Cerebellar nuclear complex (tissue), 1 donor: ENCODE results near the gene GOLGA8Q.
"Not testable (repeated sequence)": the region's sequence is repeated elsewhere in the genome, so short reads cannot be mapped to it uniquely, and the experiment has no call there.

Experiments used
- DNase-seq, 2 experiments: peaks; one replicate each; lab custom pipeline; 2025; lab: John Stamatoyannopoulos, UW

The GOLGA8Q gene, protein sequence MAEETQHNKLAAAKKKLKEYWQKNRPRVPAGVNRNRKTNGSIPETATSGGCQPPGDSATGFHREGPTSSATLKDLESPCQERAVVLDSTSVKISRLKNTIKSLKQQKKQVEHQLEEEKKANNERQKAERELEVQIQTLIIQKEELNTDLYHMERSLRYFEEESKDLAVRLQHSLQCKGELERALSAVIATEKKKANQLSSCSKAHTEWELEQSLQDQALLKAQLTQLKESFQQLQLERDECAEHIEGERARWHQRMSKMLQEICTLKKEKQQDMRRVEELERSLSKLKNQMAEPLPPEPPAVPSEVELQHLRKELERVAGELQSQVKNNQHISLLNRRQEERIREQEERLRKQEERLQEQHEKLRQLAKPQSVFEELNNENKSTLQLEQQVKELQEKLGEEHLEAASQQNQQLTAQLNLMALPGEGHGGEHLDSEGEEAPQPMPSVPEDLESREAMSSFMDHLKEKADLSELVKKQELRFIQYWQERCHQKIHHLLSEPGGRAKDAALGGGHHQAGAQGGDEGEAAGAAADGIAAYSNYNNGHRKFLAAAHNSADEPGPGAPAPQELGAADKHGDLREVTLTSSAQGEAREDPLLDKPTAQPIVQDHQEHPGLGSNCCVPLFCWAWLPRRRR

DNA sequence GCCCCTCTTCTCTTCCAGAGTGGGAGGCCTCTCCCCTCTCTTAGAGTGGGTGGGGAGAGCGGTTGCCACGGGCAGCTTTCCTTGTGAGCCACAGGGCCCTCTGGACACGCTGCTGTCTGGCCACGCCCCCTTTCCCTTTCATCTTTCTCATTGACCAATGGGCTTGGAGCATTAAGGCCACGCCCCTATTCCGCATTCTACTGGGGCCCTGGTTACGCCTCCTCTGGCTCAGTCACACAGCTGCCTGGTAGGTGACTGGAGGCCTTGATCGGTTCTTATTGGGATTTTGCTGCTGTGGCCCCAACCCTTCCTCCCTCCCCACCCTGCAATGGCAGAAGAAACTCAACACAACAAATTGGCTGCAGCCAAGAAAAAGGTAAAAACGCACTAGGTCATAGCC lies at the start of gene GOLGA8Q:
TSS of gene GOLGA8Q (plus strand) at position 301 of the 400 bp plus-strand sequence. CDS start at position 329, 28 bp downstream.
- DNase-seq = not testable (repeated sequence)

DNA sequence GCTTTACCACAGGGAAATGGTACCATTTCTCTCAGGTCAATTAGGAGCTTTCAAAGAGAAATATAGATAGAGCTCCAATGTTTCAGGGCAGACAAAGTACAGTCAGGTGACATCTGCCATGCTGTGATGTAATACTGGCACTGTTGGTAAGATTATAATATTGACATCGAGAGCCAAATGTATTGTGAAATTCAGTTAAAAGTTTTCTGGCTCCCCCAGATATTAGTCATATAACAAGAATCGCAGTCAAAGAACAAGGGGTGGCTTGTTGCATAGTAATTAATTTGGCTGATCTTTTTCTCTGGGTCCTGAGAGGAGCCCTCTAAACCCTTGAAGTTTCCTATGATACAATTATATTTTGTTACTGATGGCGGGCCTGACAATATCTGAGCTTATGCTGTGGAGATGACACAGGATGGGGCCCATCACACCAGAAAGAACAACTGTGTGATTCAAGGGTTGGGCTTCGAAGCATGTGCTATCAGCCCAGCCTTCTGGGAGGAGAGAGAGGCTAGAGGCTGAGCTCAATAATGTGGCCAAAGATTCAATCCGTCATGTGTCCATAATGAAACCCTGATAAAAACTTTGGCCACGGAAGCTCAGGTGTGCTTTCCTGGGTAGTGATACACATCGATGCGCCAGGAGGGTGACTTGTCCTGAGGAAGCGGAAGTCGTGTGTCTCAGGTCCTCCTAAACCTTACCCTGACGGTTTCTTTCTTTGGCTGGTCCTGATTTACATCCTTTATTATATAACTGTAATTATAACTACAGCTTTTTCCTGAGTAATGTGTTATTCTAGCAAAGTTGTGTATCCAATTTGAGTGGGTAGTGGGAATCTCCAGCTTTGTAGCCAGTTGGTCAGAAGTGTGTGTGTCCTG lies 48.7 kb upstream of the GOLGA8Q start:
- DNase-seq = not testable (repeated sequence)

DNA sequence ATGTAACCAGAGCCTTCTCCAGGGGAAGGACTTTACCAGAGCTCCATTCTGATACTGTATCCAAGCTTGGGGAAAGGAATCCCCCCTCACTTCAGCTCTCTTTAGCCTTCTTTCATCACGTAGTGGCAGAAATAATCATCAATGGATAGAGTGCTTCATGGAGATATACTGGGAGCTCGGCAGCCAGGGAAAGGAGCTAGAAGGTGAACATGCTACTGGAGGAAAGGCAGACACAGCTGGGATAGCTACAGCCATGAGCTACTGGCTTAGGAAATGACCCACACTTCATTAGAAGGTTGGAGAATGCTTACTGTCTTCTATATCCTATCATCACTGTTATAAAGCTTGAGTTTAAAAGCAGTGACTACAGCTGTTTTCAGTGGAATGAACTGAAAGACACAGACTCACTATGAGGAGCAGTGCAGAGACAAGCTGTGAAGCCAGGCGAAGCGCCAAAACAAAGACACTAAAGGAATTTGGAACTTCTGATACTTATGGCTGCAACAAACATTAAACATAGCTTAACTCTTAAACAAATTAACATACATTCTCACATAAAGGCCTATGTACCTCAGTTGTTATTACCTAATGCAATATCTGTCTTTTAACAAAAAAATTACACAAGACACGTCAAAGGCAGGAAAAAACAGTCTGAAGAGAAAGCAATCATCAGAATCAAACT lies 47.5 kb upstream of the GOLGA8Q start:
- not testable (repeated sequence) for DNase-seq

DNA sequence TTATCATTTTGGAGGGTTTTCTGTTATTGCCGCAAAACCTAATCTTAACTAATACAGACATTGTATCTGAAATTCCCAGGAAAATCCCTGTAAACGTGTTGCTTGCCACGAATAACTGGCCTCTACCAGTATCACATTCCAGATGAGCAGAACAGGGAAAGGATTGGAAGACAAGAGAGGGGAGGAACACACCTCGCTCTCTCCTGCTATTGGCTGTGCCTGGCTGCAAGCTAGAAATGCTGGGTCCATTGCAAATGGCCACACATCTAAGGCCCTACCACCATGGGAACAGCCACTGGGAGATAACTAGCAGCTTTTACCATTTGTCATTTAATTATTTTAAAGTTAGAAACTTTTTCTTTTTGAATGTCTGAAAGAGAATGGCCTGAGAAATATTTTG lies 37.3 kb upstream of the GOLGA8Q start:
- DNase-seq = not testable (repeated sequence)

DNA sequence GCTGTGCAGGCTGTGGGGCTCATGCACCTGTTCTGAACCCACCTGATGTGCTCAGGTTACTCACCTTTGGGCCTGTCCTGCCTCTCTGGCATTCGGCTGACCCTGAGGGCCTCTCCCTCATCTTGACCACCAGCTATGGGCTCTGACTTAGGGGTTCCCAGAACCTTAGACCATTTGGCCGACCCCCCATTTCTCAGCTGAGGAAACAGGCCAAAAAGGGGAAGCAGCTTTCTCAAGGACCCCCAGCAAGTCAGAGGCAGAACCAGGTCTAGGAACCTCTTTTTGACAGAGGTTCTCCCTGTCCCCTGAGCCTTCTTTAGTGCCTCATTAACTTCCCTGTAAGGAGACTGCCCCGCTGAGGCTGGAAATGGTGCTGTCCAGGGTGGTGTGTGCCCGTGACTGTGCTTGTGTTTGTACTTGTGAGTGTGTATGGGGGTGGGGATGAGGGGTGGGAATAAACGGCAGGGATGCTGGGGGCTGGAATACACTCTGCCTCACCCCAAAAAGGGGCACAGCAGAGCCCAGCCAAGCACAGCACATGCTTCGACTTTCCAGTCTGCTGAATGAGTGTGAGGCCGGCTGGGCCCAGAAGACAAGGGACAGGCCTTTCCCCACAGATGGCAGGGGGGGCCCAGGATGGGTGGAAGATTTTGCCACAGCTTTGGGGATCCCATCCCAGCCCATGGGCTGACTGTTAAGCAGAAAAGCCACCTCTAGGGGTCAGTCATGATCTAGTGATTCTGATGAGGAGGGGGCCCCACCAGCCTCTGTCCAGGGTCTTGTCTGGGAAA lies 28.2 kb upstream of the GOLGA8Q start:
- not testable (repeated sequence) for DNase-seq

DNA sequence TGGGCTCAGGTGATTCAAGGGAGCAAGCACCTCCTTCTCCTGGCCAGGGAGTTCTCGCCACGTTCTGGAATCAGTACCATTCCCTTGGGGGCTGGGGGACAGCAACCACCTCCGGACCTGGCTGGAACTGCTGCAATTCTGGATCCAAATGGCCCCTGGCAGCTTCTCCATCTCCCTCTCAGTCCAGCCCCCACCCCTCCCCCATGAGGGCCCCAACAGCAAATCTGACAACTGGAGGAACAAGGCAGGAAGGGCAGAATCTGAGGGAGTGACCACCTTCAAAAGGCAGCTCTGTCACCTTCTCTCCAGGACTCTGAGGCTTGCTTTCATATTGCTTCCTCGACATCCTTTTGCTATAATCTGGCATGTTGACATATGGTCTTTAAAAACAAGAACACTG lies 25.9 kb upstream of the GOLGA8Q start:
- not testable (repeated sequence) for DNase-seq

DNA sequence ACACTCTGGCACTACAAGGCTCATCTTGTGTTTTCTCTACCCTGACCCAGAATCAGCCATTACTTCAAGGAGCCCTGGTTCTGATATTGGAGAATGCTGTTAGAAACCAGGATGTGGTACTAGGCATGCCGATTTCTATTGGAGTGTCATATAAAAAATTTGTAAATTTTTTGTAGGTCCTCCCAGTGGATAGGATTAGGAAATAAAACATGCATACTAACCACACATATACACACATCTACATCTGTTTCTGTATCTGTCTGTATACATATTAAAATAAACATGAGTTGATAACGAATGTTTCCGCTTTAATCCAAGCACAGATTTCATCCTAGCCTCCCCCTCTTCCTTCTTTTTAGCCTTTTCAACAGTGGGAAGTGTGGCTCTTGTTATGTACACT lies 22.8 kb upstream of the GOLGA8Q start:
- DNase-seq = not testable (repeated sequence)

DNA sequence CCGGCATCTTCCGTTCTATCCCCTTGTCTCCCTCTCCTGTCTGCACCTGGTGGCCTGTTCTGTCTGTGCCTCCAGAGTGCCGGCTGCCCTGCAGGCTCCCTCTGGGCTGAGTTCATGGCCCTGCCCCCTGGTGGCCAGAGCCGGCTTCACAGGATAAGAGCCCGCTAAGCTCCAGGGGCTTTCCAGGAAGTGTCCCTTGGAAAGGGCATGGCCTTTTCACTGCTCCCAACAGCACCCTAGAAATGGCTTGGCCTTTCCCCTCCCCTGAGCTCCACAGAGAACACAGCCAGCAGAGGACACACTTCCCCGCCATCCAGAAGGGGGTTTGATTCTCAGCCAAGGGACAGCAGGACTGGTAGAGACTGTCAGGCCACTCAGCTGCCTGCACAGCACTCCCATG lies 15.1 kb downstream of the GOLGA8Q start:
- not testable (repeated sequence) for DNase-seq

DNA sequence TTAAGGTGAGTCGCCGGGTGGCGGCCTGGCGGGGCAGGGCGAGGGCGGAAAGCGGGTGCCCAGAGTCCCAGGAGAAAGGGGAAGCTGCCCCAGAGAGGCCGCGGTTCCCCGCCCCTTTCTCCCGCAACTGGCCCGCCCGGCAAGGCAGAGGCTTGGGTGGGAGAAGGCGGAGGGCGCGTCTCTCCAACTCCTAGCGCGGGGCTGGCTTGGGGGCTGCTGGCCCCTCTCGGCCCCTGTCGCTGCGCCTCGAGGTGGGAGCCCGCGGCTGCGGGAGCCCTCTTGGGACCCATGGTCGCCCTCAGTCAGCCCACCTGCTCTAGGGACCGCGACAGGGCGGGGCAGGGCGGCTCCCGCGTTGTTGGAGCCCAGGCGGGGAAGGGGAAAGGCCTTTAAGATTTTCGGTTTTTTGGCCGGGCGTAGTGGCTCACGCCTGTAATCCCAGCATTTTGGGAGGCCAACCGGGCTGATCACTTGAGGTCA lies 21.2 kb downstream of the GOLGA8Q start:
- not testable (repeated sequence) for DNase-seq

DNA sequence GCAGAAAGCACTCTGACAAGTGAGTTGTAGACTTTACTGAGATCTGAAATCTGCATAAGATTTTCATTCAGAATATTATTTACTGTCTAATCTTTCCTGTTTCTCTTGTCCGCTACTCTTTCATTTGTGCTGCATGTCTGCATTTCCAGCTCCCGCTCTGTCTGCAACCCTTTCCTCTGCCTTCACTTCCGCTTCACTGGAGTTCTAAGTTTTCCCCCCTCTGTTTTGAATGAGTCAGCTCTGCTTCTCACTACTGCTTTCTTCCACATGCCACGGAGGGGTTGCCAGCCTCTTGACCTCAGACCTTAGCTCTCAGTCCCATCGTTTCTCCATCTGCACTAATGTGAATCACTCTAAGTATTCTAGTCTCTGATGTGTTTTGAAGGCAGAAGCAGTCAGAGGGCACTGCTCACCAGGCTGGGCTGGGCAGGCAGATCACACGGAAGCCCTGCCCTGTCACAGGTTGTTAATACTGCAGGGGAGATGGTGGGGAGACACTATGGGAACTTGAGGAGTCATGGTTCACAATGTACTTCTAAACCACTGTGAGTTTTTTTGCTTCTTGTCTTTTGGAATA lies 27.6 kb downstream of the GOLGA8Q start:
- not testable (repeated sequence) for DNase-seq

DNA sequence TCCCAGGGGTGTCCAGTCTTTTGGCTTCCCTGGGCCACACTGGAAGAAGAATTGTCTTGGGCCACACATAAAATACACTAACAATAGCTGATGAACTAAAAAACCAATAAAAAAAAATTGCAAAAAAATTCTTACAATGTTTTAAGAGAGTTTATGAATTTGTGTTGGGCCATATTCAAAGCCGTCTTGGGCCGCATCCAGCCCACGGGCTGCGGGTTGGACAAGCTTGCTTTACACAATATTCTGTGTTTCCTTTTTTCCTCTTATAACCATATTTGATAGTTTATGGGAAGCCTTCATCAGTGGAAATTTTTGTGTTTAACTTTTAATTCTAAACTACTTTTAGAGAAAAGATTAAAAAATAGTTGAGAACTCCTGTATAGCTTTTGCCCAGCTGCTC lies 28.9 kb downstream of the GOLGA8Q start:
- not testable (repeated sequence) for DNase-seq

DNA sequence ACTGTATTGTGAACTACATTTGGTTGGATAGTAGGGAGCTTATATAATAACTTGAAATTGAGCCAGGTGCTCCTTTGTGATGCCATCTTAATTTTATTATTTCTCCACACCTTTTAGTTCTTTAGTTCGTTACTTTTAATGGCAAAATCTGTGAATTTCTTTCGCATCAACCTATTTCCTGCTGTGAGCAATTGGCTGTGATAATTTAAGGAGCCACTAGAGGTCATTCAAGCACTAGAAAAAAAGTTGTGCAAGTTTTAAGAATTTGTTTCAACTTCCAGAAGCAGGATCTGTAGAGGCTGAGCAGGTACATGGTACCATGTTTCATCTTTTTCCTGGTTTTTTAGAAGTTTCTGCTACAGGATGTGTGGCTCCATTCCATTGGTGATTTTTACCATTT lies 47.1 kb downstream of the GOLGA8Q start:
- DNase-seq = not testable (repeated sequence)

DNA sequence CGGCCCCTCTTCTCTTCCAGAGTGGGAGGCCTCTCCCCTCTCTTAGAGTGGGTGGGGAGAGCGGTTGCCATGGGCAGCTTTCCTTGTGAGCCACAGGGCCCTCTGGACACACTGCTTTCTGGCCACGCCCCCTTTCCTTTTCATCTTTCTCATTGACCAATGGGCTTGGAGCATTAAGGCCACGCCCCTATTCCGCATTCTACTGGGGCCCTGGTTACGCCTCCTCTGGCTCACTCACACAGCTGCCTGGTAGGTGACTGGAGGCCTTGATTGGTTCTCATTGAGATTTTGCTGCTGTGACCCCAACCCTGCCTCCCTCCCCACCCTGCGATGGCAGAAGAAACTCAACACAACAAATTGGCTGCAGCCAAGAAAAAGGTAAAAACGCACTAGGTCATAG lies 51.9 kb downstream of the GOLGA8Q start, which contains the start of gene GOLGA8H:
TSS of gene GOLGA8H (plus strand) at position 233 of the 400 bp plus-strand sequence. CDS start at position 331, 98 bp downstream.
- DNase-seq = not testable (repeated sequence)
